Immature natural killer cell (primary cell): ENCODE results near the gene CCDC144A. TPM values are rescaled to one million over a fixed set of nuclear protein-coding genes. Genes with fewer than 3 reads are reported as not detected.
"Not testable (repeated sequence)": the region's sequence is repeated elsewhere in the genome, so short reads cannot be mapped to it uniquely, and the experiment has no call there.

Experiments
- DNase-seq, 3 donors: peaks; one replicate each; pipeline ENCODE4 v3.0.0; 2022; ENCODE audit warnings: mixed read lengths in 1 of 3
- H3K27ac Mint-ChIP-seq, 6 donors: one replicate each; pipeline ENCODE4 v1.8.0; 2020; ENCODE audit warnings: mixed read lengths in 6 of 6, mild to moderate bottlenecking in 5 of 6, inconsistent platforms in 4 of 6, moderate library complexity in 3 of 6
- H3K27me3 Mint-ChIP-seq, 3 donors: one replicate each; pipeline ENCODE4 v1.8.0; 2020 to 2021; ENCODE audit warnings: low read depth in 3 of 3, mild to moderate bottlenecking in 3 of 3, mixed read lengths in 3 of 3, moderate library complexity in 3 of 3, inconsistent platforms in 1 of 3
- H3K36me3 Mint-ChIP-seq, 3 donors: one replicate each; pipeline ENCODE4 v1.8.0; 2020; ENCODE audit warnings: mixed read lengths in 3 of 3, inconsistent platforms in 2 of 3, mild to moderate bottlenecking in 2 of 3
- H3K4me1 Mint-ChIP-seq, 2 donors: one replicate each; pipeline ENCODE4 v1.8.0; 2020; ENCODE audit warnings: inconsistent platforms in 2 of 2, mild to moderate bottlenecking in 2 of 2, mixed read lengths in 2 of 2, moderate library complexity in 1 of 2
- H3K4me3 Mint-ChIP-seq, 5 donors: one replicate each; pipeline ENCODE4 v1.8.0; 2020; ENCODE audit warnings: mild to moderate bottlenecking in 5 of 5, mixed read lengths in 5 of 5, inconsistent platforms in 3 of 5, moderate library complexity in 3 of 5
- H3K9me3 Mint-ChIP-seq, 6 donors: one replicate each; pipeline ENCODE4 v1.8.0; 2020; ENCODE audit warnings: mild to moderate bottlenecking in 6 of 6, mixed read lengths in 6 of 6, inconsistent platforms in 4 of 6, moderate library complexity in 3 of 6
- polyA plus RNA-seq, 3 donors: library from polyadenylated mRNA; unstranded; fragments of 300-500 nt; fragmentation: Illumina TruSeq; gene quantifications; one replicate each; pipeline ENCODE4 v1.2.3, GENCODE V29; 2021

Gene CCDC144A
- polyA plus RNA-seq, 3 donors from 2014 or later: 0.12 to 0.74 TPM; not detected in 1

DNA sequence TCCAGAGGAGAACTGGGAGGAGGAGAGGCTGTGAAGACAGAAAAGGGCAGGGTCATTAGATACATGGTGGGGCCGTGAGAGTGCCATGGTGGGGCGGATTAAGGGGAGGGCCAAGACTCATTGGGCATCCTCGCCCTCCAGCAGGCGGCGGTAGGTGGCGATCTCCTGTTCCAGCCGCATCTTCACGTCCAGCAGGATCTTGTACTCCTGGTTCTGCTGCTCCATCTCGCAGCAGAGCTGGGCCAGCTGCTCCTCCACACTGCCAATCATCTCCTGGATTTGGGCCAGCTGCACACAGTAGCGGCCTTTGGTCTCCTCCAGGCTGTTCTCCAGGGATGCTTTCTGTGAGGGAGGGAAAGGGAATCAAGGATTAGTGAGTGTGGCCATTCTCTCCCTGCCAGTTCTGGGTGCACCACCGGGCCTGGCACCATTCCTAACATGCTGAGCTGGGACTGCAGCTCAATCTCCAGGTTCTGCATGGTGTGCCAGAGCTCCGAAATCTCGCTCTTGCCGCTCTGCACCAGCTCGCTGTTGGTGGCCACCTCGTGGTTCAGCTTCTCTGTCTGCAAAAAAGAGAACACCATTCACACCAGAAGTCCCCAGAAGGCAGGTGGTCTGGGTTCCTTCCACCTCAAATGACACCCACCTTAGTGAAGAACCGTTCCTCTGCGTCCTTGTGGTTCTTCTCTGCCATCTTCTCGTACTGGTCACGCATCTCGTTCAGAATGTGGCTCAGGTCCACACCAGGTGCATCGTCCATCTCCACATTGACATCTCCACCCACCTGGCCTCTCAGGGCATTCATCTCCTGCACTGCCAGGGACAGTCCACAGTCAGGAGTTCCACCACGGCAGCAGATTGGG is 129.0 kb downstream of the CCDC144A start:
- H3K4me3 Mint-ChIP-seq: no peak overlapping the region
- H3K4me1 Mint-ChIP-seq: no peaks in the 10 kb centered on the region
- peaks cover 2 to 10% (median 4%) of the 10 kb centered on the region in 3 donors for H3K27me3 Mint-ChIP-seq
- no peak for DNase-seq
- H3K36me3 Mint-ChIP-seq: no peaks in the 10 kb centered on the region
- no peaks in the 10 kb centered on the region for H3K9me3 Mint-ChIP-seq
- H3K27ac Mint-ChIP-seq: no peak overlapping the region

DNA sequence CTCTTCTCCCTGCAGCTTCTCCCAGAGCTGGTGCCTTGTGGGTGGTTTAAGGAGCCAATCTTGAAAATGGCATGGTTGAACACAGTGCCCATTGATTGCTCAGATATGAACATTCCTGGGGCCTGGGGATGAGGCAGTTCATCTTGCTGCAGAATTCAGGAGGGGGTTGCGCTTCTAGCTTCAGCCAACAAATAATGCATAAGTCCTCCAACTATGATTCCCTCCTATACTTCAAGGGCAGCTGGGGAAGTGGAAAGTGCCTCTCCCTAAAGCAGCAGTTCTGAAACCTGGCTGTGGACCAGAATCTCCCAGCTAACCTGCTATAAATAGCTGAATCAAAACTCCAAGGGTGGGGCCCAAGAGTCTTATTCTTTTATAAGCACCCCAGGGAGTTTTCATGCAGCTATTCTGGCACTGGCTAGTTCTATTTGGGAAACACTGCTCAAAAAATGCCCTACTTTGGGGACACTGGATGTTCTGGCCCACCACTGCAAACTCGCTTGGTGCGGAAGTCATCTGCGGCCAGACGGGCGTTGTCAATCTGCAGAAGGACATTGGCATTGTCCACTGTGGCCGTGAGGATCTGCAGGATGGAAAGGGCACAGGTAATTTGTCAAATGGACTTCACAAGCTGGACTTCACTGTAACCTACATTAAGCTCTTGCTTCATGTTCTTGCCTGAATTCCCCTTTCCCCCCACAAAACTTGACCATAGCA is 130.3 kb downstream of the CCDC144A start:
- H3K4me3 Mint-ChIP-seq: no peak overlapping the region
- no peaks in the 10 kb centered on the region for H3K36me3 Mint-ChIP-seq
- peaks cover 0 to 10% (median 2%) of the 10 kb centered on the region in 3 donors for H3K27me3 Mint-ChIP-seq

GRCh38 chr17:16820979-16821543 is 131.0 kb downstream of the CCDC144A start:
- no peak overlapping the region for H3K27ac Mint-ChIP-seq
- H3K4me1 Mint-ChIP-seq: no peaks in the 10 kb centered on the region
- no peaks in the 10 kb centered on the region for H3K36me3 Mint-ChIP-seq
- no peaks in the 10 kb centered on the region for H3K9me3 Mint-ChIP-seq
- no peak overlapping the region for H3K4me3 Mint-ChIP-seq
- peaks cover 0 to 10% (median 2%) of the 10 kb centered on the region in 3 donors for H3K27me3 Mint-ChIP-seq
- no peak for DNase-seq

More for the DNA sequence above, 130.3 kb downstream of the CCDC144A start:
- DNase-seq: no peak
- Mint-ChIP-seq H3K9me3 (no peaks in the 10 kb centered on the region), H3K4me1 (no peaks in the 10 kb centered on the region), H3K27ac (no peak overlapping the region)

- not testable (repeated sequence) for H3K27me3 Mint-ChIP-seq, H3K36me3 Mint-ChIP-seq
These were observed 132.1 kb downstream of the CCDC144A start for GRCh38 chr17:16822133-16822532.

DNA sequence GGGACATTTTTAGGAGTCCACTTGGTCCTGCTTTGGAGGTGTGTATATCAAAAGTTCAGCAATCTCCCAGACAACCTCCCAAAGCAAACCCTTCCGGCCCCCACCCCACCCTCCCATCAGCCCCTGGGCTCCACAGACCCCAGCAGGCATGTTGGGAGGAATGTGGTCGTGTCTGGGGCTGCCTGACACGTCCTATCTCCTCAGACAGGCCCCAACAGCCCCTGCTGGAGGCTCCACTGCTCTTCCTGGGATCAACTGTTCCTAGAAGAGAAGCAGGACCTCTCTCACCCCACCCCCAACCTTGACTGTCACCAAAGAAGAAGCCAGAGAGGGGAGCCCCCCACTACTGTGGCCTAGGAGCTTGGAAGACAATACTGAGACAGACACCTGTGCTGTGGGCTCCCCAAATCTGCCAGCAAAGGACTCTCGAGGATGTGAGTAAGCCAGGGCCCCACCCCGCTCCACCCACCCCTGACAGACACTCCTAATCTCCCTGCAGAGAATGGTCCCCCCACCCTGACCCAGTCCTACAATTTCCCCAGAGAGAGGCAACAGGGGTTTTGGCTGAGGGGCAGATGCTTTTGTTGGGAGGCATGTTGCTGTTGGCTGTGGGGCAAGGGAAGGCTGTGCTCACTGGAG is 133.8 kb downstream of the CCDC144A start:
- not testable (repeated sequence) for H3K27me3 Mint-ChIP-seq, H3K36me3 Mint-ChIP-seq, DNase-seq, H3K9me3 Mint-ChIP-seq, H3K27ac Mint-ChIP-seq, H3K4me1 Mint-ChIP-seq, H3K4me3 Mint-ChIP-seq

More at GRCh38 chr17:16822133-16822532, 132.1 kb downstream of the CCDC144A start:
- not testable (repeated sequence) for DNase-seq, H3K4me1 Mint-ChIP-seq, H3K27ac Mint-ChIP-seq, H3K4me3 Mint-ChIP-seq, H3K9me3 Mint-ChIP-seq

Other genes with a start within 250 kb of the CCDC144A start
- gene LRRC75A, start 198.0 kb upstream of the CCDC144A start, polyA plus RNA-seq: 1 to 10 TPM in 2 of 3 donors, under 1 TPM in 1; 0.93 to 2.1 (median 1.3) TPM
- 10 to 100 TPM in 1 of 3 donors, 1 to 10 TPM in 2; 9.3 to 10.8 (median 9.5) TPM for gene ZNF287, start 121.0 kb upstream of the CCDC144A start, polyA plus RNA-seq
- gene ZNF624, start 36.4 kb upstream of the CCDC144A start, polyA plus RNA-seq: 1 to 10 TPM in 2 of 3 donors, under 1 TPM in 1; 0.68 to 4.3 (median 3.9) TPM